Astrocyte (in vitro differentiated cells and primary cell): ENCODE data around the gene C2orf68. TPM values are rescaled to one million over a fixed set of nuclear protein-coding genes. Genes with fewer than 3 reads are reported as not detected.

Source experiments
- DNase-seq: peaks from one replicate; pipeline ENCODE4 v3.0.0-alpha.2; 2010; ENCODE audit warnings: low read depth
- FAIRE-seq: peaks from 2 replicates; lab custom pipeline; 2011; peaks lifted over from hg19 to GRCh38; lab: Jason Lieb, UNC
- H2AFZ ChIP-seq: 2 replicates; pipeline ENCODE4 v1.6.0; 2012; ENCODE audit warnings: low read depth, low read length, inconsistent platforms
- H3K27ac ChIP-seq: 2 replicates; pipeline ENCODE4 v1.5.1; 2011; ENCODE audit warnings: low read depth, low read length, inconsistent platforms
- H3K27me3 ChIP-seq: 2 replicates; pipeline ENCODE4 v1.6.0; 2011; ENCODE audit warnings: low read length, inconsistent platforms; ENCODE audit not compliant: insufficient read depth
- H3K36me3 ChIP-seq: 2 replicates; pipeline ENCODE4 v1.5.1; 2011; ENCODE audit warnings: low read length, inconsistent platforms; ENCODE audit not compliant: insufficient read depth
- H3K4me1 ChIP-seq: 2 replicates; pipeline ENCODE4 v1.5.1; 2011; ENCODE audit warnings: low read length, inconsistent platforms; ENCODE audit not compliant: insufficient read depth
- H3K4me2 ChIP-seq: 2 replicates; pipeline ENCODE4 v1.6.0; 2012; ENCODE audit warnings: low read length, inconsistent platforms
- H3K4me3 ChIP-seq: 2 replicates; pipeline ENCODE4 v1.5.1; 2011; ENCODE audit warnings: low read depth, mild to moderate bottlenecking, low read length, inconsistent platforms; ENCODE audit not compliant: insufficient read depth
- H3K79me2 ChIP-seq: 2 replicates; pipeline ENCODE4 v1.6.0; 2012; ENCODE audit warnings: mild to moderate bottlenecking, low read length, inconsistent platforms; ENCODE audit not compliant: insufficient read depth
- H3K9ac ChIP-seq: 2 replicates; pipeline ENCODE4 v1.6.0; 2012; ENCODE audit warnings: mild to moderate bottlenecking, low read length, inconsistent platforms
- H3K9me3 ChIP-seq: 2 replicates; pipeline ENCODE4 v1.5.1; 2012; ENCODE audit warnings: low read depth, mild to moderate bottlenecking, low read length, inconsistent platforms; ENCODE audit not compliant: insufficient read depth
- H4K20me1 ChIP-seq: 2 replicates; pipeline ENCODE4 v1.6.0; 2012; ENCODE audit warnings: low read length, inconsistent platforms; ENCODE audit not compliant: insufficient read depth
- H3K27ac Mint-ChIP-seq: one replicate; pipeline ENCODE4 v1.8.0; 2021; ENCODE audit warnings: mild to moderate bottlenecking, mixed read lengths; ENCODE audit not compliant: unreplicated experiment
- H3K27me3 Mint-ChIP-seq: one replicate; pipeline ENCODE4 v1.8.0; 2021; ENCODE audit warnings: low read depth, mixed read lengths; ENCODE audit not compliant: unreplicated experiment
- H3K36me3 Mint-ChIP-seq: one replicate; pipeline ENCODE4 v1.8.0; 2021; ENCODE audit warnings: low read depth, mixed read lengths; ENCODE audit not compliant: unreplicated experiment
- H3K4me1 Mint-ChIP-seq: one replicate; pipeline ENCODE4 v1.8.0; 2021; ENCODE audit warnings: low read depth, mixed read lengths; ENCODE audit not compliant: unreplicated experiment
- H3K4me3 Mint-ChIP-seq: one replicate; pipeline ENCODE4 v1.8.0; 2021; ENCODE audit warnings: mild to moderate bottlenecking, moderate library complexity, mixed read lengths; ENCODE audit not compliant: unreplicated experiment
- H3K9me3 Mint-ChIP-seq: one replicate; pipeline ENCODE4 v1.8.0; 2021; ENCODE audit warnings: mild to moderate bottlenecking, mixed read lengths; ENCODE audit not compliant: unreplicated experiment
- CTCF ChIP-seq: IDR thresholded peaks from 2 replicates; pipeline ENCODE4 v1.5.1; 2011; ENCODE audit warnings: low read depth, mild to moderate bottlenecking, inconsistent platforms, low read length, moderate library complexity; ENCODE audit not compliant: insufficient read depth
- EZH2 ChIP-seq: IDR thresholded peaks from 2 replicates; pipeline ENCODE4 v1.6.1; 2012; ENCODE audit warnings: mild to moderate bottlenecking, low read length, inconsistent platforms; ENCODE audit not compliant: insufficient read depth
- total RNA-seq: library from RNA; stranded (reverse); gene quantifications from 2 replicates; pipeline ENCODE4 v1.2.1, GENCODE V29; 2021

C2orf68 gene
- total RNA-seq, 1 donor from 2014 or later: 17.8 TPM

- Mint-ChIP-seq H3K4me1 (no peaks in the 10 kb centered on the region), H3K4me3 (no peak overlapping the region), H3K27ac (no peak overlapping the region), H3K27me3 (no peaks in the 10 kb centered on the region), H3K9me3 (no peaks in the 10 kb centered on the region), H3K36me3 (peaks cover 22% of the 10 kb centered on the region)
- Histone ChIP-seq H3K4me2 (peak overlapping the region; percentile 40), H3K27me3 (no peaks in the 10 kb centered on the region), H3K79me2 (no peaks in the 10 kb centered on the region), H3K36me3 (peaks cover 49% of the 10 kb centered on the region), H3K9ac (no peak overlapping the region), H3K27ac (peak overlapping the region; percentile 22), H3K4me1 (peaks cover 26% of the 10 kb centered on the region), H3K9me3 (no peaks in the 10 kb centered on the region), H3K4me3 (no peak overlapping the region), H2AFZ (no peak overlapping the region), H4K20me1 (peaks cover 3% of the 10 kb centered on the region)
- peak; percentile 40 for DNase-seq
- no peak for FAIRE-seq
- TF ChIP-seq EZH2 (no peak), CTCF (no peak)
Observed at GRCh38 chr2:85649201-85650190, 37.6 kb upstream of the C2orf68 start.

DNA sequence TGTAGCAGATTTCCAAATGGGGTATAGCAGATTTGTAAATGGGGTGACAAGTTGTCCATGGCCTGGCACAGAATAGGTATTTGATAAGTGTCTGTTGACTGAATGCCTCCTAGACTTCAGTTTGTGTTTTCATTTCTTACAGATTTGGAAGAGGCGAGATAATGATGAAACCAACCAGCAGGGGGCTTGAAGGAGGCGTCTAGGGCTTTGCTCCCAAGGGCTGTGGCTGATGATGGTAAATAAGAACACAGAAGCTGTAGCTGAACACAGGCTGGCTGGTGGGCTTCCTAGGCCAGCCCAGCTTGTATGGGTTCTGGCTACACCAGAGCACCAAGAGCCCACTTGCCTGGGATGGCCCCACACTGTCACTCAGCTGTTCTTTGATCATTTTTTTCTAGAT is 36.8 kb upstream of the C2orf68 start:
- H3K9ac ChIP-seq: no peak overlapping the region
- no peak for FAIRE-seq
- Mint-ChIP-seq H3K9me3 (no peaks in the 10 kb centered on the region), H3K27ac (no peak overlapping the region), H3K4me3 (no peak overlapping the region), H3K4me1 (no peaks in the 10 kb centered on the region), H3K27me3 (no peaks in the 10 kb centered on the region), H3K36me3 (peaks cover 22% of the 10 kb centered on the region)
- no peaks in the 10 kb centered on the region for H3K79me2 ChIP-seq
- H3K36me3 ChIP-seq: peaks cover 53% of the 10 kb centered on the region
- H4K20me1 ChIP-seq: peaks cover 3% of the 10 kb centered on the region
- no peak overlapping the region for H3K27ac ChIP-seq
- H3K4me2 ChIP-seq: peak overlapping the region; percentile 40
- TF ChIP-seq CTCF (peak; percentile 66), EZH2 (no peak)
- no peak for DNase-seq
- no peak overlapping the region for H2AFZ ChIP-seq
- no peak overlapping the region for H3K4me3 ChIP-seq
- no peaks in the 10 kb centered on the region for H3K9me3 ChIP-seq
- peaks cover 26% of the 10 kb centered on the region for H3K4me1 ChIP-seq
- H3K27me3 ChIP-seq: no peaks in the 10 kb centered on the region
